H1 (cell line): ENCODE data around the gene EFHD1. TPM values are rescaled to one million over a fixed set of nuclear protein-coding genes. Genes with fewer than 3 reads are reported as not detected.

ENCODE experiments used
- CTCF ChIA-PET: fragments of 300-600 bp; sonication (Branson Sonifier 250); formaldehyde crosslinking; loops from one replicate; lab custom pipeline; 2021; ENCODE audit not compliant: partially characterized antibody; lab: Charles Lee
- POLR2A ChIA-PET: fragments of 300-600 bp; sonication (Branson Sonifier 250); formaldehyde crosslinking; loops from one replicate; lab custom pipeline; 2021; ENCODE audit warnings: inconsistent platforms; ENCODE audit not compliant: partially characterized antibody; lab: Charles Lee
- DNase-seq, 2 experiments: peaks; one replicate each; pipeline versions ENCODE4 v3.0.0 to v3.0.0-alpha.2; 2010 to 2022; ENCODE audit warnings: low spot score in 2 of 2, low read depth in 1 of 2, mixed read lengths in 1 of 2
- FAIRE-seq: peaks from 2 replicates; lab custom pipeline; 2011; peaks lifted over from hg19 to GRCh38; lab: Jason Lieb, UNC
- H2AFZ ChIP-seq: 2 replicates; pipeline ENCODE4 v1.8.1; 2012; ENCODE audit warnings: low read length, inconsistent platforms
- H2AK5ac ChIP-seq: 2 replicates; pipeline ENCODE4 v1.6.1; 2013; ENCODE audit warnings: low read depth, low read length
- H2BK120ac ChIP-seq: replicated peaks from 2 replicates; pipeline ENCODE3; 2013; ENCODE audit warnings: low read depth, low read length, inconsistent platforms
- H2BK12ac ChIP-seq: 2 replicates; pipeline ENCODE4 v1.6.1; 2013; ENCODE audit warnings: low read depth, low read length
- H2BK15ac ChIP-seq: 2 replicates; pipeline ENCODE4 v1.6.1; 2013; ENCODE audit warnings: low read length
- H2BK20ac ChIP-seq: 2 replicates; pipeline ENCODE4 v1.6.1; 2013; ENCODE audit warnings: low read length
- H2BK5ac ChIP-seq: 2 replicates; pipeline ENCODE4 v1.6.1; 2013; ENCODE audit warnings: low read depth, low read length
- H3K14ac ChIP-seq: 2 replicates; pipeline ENCODE4 v1.6.1; 2013; ENCODE audit warnings: inconsistent platforms; ENCODE audit not compliant: insufficient read length
- H3K18ac ChIP-seq: 2 replicates; pipeline ENCODE4 v1.6.1; 2013; ENCODE audit warnings: low read length; ENCODE audit errors: extremely low read depth
- H3K23ac ChIP-seq: 2 replicates; pipeline ENCODE4 v1.6.1; 2013; ENCODE audit warnings: inconsistent platforms; ENCODE audit not compliant: insufficient read length
- H3K23me2 ChIP-seq: 2 replicates; pipeline ENCODE4 v1.6.1; 2013; ENCODE audit warnings: low read depth, low read length
- H3K27ac ChIP-seq: 2 replicates; pipeline ENCODE4 v1.6.1; 2011; ENCODE audit warnings: low read depth, low read length, inconsistent platforms
- H3K27me3 ChIP-seq, 4 experiments: replicated peaks in 1 of 4; 1 replicate in 1 of 4; 2 replicates in 3 of 4; pipeline versions ENCODE4 v1.6.1 to v1.8.1; 2011 to 2013; ENCODE audit warnings: low read length in 3 of 4, mild to moderate bottlenecking in 3 of 4, inconsistent platforms in 2 of 4, mixed read lengths in 2 of 4, moderate library complexity in 1 of 4; ENCODE audit not compliant: control insufficient read depth in 3 of 4, insufficient read depth in 3 of 4; ENCODE audit errors: extremely low read depth in 1 of 4
- H3K36me3 ChIP-seq, 4 experiments: 2 replicates each; pipeline versions ENCODE4 v1.6.1 to v1.8.1; 2011 to 2013; ENCODE audit warnings: mild to moderate bottlenecking in 4 of 4, low read length in 3 of 4, moderate library complexity in 2 of 4, control low read depth in 1 of 4, inconsistent platforms in 1 of 4; ENCODE audit not compliant: insufficient read depth in 4 of 4, control insufficient read depth in 2 of 4
- H3K4ac ChIP-seq: replicated peaks from 2 replicates; pipeline ENCODE3; 2013; ENCODE audit warnings: low read length, low read depth, mixed read lengths, inconsistent platforms; ENCODE audit not compliant: insufficient read length
- H3K4me1 ChIP-seq, 4 experiments: replicated peaks in 1 of 4; 1 replicate in 1 of 4; 2 replicates in 3 of 4; pipeline versions ENCODE4 v1.6.1 to v1.8.1; 2011 to 2013; ENCODE audit warnings: low read length in 3 of 4, inconsistent platforms in 2 of 4, mixed read lengths in 1 of 4; ENCODE audit not compliant: insufficient read depth in 4 of 4, control insufficient read depth in 3 of 4
- H3K4me2 ChIP-seq, 2 experiments: 2 replicates each; pipeline versions ENCODE4 v1.6.1 to v1.8.1; 2011 to 2013; ENCODE audit warnings: low read depth in 2 of 2, low read length in 2 of 2, control low read depth in 1 of 2, inconsistent platforms in 1 of 2, mild to moderate bottlenecking in 1 of 2; ENCODE audit not compliant: insufficient read depth in 1 of 2
- H3K4me3 ChIP-seq, 4 experiments: fragments of 200-600, 300-600 bp in 1 of 4; sonication (generic), shearing (Covaris generic), sonication (Bioruptor Twin) in 1 of 4; 2 replicates each; pipeline versions ENCODE4 v1.5.1 to v1.8.1; 2011 to 2016; ENCODE audit warnings: low read length in 4 of 4, low read depth in 3 of 4, control low read depth in 2 of 4, inconsistent platforms in 2 of 4, mild to moderate bottlenecking in 2 of 4, mixed read lengths in 1 of 4, moderate library complexity in 1 of 4; ENCODE audit not compliant: insufficient read depth in 2 of 4; ENCODE audit errors: extremely low read depth in 1 of 4
- H3K56ac ChIP-seq: replicated peaks from 2 replicates; pipeline ENCODE3; 2013; ENCODE audit warnings: low read depth, mild to moderate bottlenecking, mixed read lengths, low read length, inconsistent platforms; ENCODE audit not compliant: insufficient read length
- H3K79me1 ChIP-seq: 2 replicates; pipeline ENCODE4 v1.6.1; 2013; ENCODE audit warnings: low read depth, low read length, control low read depth
- H3K79me2 ChIP-seq, 2 experiments: 2 replicates each; pipeline versions ENCODE4 v1.6.1 to v1.8.1; 2012 to 2013; ENCODE audit warnings: low read length in 2 of 2, mild to moderate bottlenecking in 2 of 2, inconsistent platforms in 1 of 2; ENCODE audit not compliant: insufficient read depth in 2 of 2, control insufficient read depth in 1 of 2
- H3K9ac ChIP-seq, 4 experiments: replicated peaks in 1 of 4; 1 replicate in 1 of 4; 2 replicates in 3 of 4; pipeline versions ENCODE4 v1.6.1 to v1.8.1; 2011 to 2013; ENCODE audit warnings: low read depth in 3 of 4, low read length in 3 of 4, control low read depth in 2 of 4, mild to moderate bottlenecking in 2 of 4, moderate library complexity in 2 of 4, inconsistent platforms in 1 of 4; ENCODE audit errors: extremely low read depth in 1 of 4
- H3K9me3 ChIP-seq, 2 experiments: 2 replicates each; pipeline versions ENCODE4 v1.6.1 to v1.8.1; 2012 to 2013; ENCODE audit warnings: mild to moderate bottlenecking in 2 of 2, moderate library complexity in 2 of 2, control low read depth in 1 of 2, inconsistent platforms in 1 of 2, low read depth in 1 of 2, low read length in 1 of 2, mixed read lengths in 1 of 2; ENCODE audit not compliant: insufficient read depth in 2 of 2
- H4K20me1 ChIP-seq, 2 experiments: replicated peaks in 1 of 2; 2 replicates each; pipeline versions ENCODE3 to v1.8.1; 2011 to 2013; ENCODE audit warnings: inconsistent platforms in 2 of 2, low read length in 2 of 2, mild to moderate bottlenecking in 1 of 2; ENCODE audit not compliant: insufficient read depth in 2 of 2, control insufficient read depth in 1 of 2
- H4K5ac ChIP-seq: 2 replicates; pipeline ENCODE4 v1.6.1; 2013; ENCODE audit warnings: low read length, low read depth, mixed read lengths, inconsistent platforms; ENCODE audit not compliant: insufficient read length
- H4K8ac ChIP-seq: 2 replicates; pipeline ENCODE4 v1.8.0; 2013; ENCODE audit warnings: mild to moderate bottlenecking, moderate library complexity, low read length, inconsistent platforms; ENCODE audit not compliant: insufficient read depth; ENCODE audit errors: extremely low read depth
- H4K91ac ChIP-seq: replicated peaks from 2 replicates; pipeline ENCODE3; 2013; ENCODE audit warnings: low read length, mixed read lengths, inconsistent platforms; ENCODE audit not compliant: insufficient read length
- BCL11A ChIP-seq, 2 experiments: IDR thresholded peaks; one replicate each; pipeline ENCODE4 v1.6.1; 2011; ENCODE audit warnings: low read depth in 2 of 2, low read length in 2 of 2, mild to moderate bottlenecking in 2 of 2
- CBX8 ChIP-seq: fragments of 300-800, 300-1000 bp; sonication (generic); IDR thresholded peaks from 2 replicates; pipeline ENCODE4 v1.7.1; 2016; ENCODE audit warnings: low read depth, low read length, borderline replicate concordance
- E2F6 ChIP-seq: IDR thresholded peaks from 2 replicates; pipeline ENCODE4 v1.6.1; 2012; ENCODE audit warnings: inconsistent platforms
- GTF2F1 ChIP-seq: IDR thresholded peaks from 2 replicates; pipeline ENCODE4 v1.6.1; 2012; ENCODE audit warnings: low read depth, low read length, improper control_type of control experiment, borderline replicate concordance
- KDM4A ChIP-seq: IDR thresholded peaks from one replicate; pipeline ENCODE4 v1.7.1; 2012; ENCODE audit warnings: low read depth, mild to moderate bottlenecking, moderate library complexity, low read length, inconsistent platforms; ENCODE audit not compliant: severe bottlenecking
- POLR2AphosphoS5 ChIP-seq: IDR thresholded peaks from 2 replicates; pipeline ENCODE4 v1.6.1; 2011; ENCODE audit warnings: low read depth, low read length
- RNF2 ChIP-seq: fragments of 200-900, 300-1000 bp; sonication (generic); IDR thresholded peaks from 2 replicates; pipeline ENCODE4 v1.7.1; 2016; ENCODE audit warnings: borderline replicate concordance, low read depth, mild to moderate bottlenecking, antibody characterized with exemption, low read length; ENCODE audit not compliant: poor library complexity, severe bottlenecking; ENCODE audit errors: missing control alignments
- SAP30 ChIP-seq: fragments of 300-600 bp; sonication (generic); IDR thresholded peaks from 2 replicates; pipeline ENCODE4 v1.7.1; 2012; ENCODE audit warnings: low read length, moderate library complexity, mild to moderate bottlenecking, inconsistent platforms; ENCODE audit not compliant: insufficient read depth, insufficient replicate concordance
- SP1 ChIP-seq: IDR thresholded peaks from 2 replicates; pipeline ENCODE4 v1.6.1; 2011; ENCODE audit warnings: low read depth, low read length
- SP2 ChIP-seq: IDR thresholded peaks from 2 replicates; pipeline ENCODE4 v1.6.1; 2012; ENCODE audit warnings: mild to moderate bottlenecking, low read length, inconsistent platforms
- USF2 ChIP-seq: IDR thresholded peaks from 2 replicates; pipeline ENCODE4 v1.6.1; 2011; ENCODE audit warnings: low read length, improper control_type of control experiment
- polyA plus RNA-seq, 7 experiments: library from polyadenylated mRNA; depleted of rRNA in 3 of 7; stranded (reverse) in 5 of 7; unstranded in 2 of 7; fragments of >200 nt in 5 of 7; fragments of 200-250 nt in 2 of 7; gene quantifications; 1 replicate in 5 of 7; 2 replicates in 1 of 7; 4 replicates in 1 of 7; pipeline versions ENCODE4 v1.2.1 to v1.2.3, GENCODE V29; 2011 to 2013; ENCODE audit warnings: missing spikeins in 2 of 7, mixed read lengths in 2 of 7
- total RNA-seq: library from RNA; stranded (reverse); fragmentation: NEBNext Ultra II Directional; extraction: Animal tissue kit (Norgen Biotek cat#: 25700); gene quantifications from 2 replicates; pipeline ENCODE4 v1.2.1, GENCODE V29; 2021

Gene EFHD1
- total and polyA plus RNA-seq, 2 of the 8 experiments (the other 6 are each of a cell fraction or from before 2014, with no cell fraction given), result 3.4 to 4.5 TPM

DNA sequence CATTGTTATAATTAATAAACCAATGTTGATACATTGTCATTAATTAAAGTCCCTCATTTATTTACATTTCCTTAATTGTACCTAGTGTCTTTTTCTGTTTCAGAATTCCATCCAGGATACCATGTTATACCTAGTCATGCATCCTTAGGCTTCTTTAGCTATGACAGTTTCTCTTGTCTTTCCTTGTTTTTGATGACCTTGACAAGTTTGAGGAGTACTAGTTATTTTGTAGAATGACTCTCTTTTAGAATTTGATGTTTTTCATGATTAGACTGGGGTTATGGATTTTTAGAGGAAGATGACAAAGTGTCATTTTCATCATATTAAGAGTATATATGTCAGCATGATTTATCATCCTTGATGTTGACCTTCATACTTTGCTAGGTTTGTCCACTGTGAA lies 80.1 kb downstream of the EFHD1 start:
- TF ChIP-seq POLR2AphosphoS5, result no peak
- TF ChIP-seq SAP30, result no peak
- no peak for TF ChIP-seq E2F6
- no peak for TF ChIP-seq CBX8
- no peak for TF ChIP-seq SP2
- TF ChIP-seq RNF2, result no peak
- no peak for TF ChIP-seq KDM4A
- no peak for TF ChIP-seq USF2
- TF ChIP-seq BCL11A (IDR thresholded peaks at IDR 0.05; ENCODE audit: low read depth in 2 of 2, low read length in 2 of 2), result no peak
- no peak for TF ChIP-seq GTF2F1
- no peak for TF ChIP-seq SP1
- TF ChIP-seq, all 59 proteins: peak for 0
- Histone ChIP-seq H3K14ac (no peak overlapping the region), H3K4me1 (no peaks in the 10 kb centered on the region), H3K4me3 (no peak overlapping the region), H4K20me1 (peaks cover 3 to 5% of the 10 kb centered on the region in 2 experiments), H3K27ac (no peak overlapping the region), H2AFZ (no peak overlapping the region), H2BK15ac (no peak overlapping the region), H3K79me2 (peaks cover 0 to 84% of the 10 kb centered on the region in 2 experiments; a peak in 2 of 4 replicates), H3K23me2 (no peaks in the 10 kb centered on the region), H3K27me3 (no peaks in the 10 kb centered on the region), H3K9ac (no peak overlapping the region), H3K36me3 (peaks cover 0 to 12% (median 0%) of the 10 kb centered on the region in 4 experiments; a peak in 1 of 8 replicates), H2BK20ac (no peak overlapping the region), H3K9me3 (no peaks in the 10 kb centered on the region), H2BK120ac (no peak overlapping the region), H3K4ac (no peak overlapping the region), H4K91ac (no peak overlapping the region), H2BK5ac (no peak overlapping the region), H3K56ac (no peak overlapping the region), H2AK5ac (no peak overlapping the region), H3K23ac (no peak overlapping the region), H4K8ac (no peak overlapping the region), H4K5ac (no peak overlapping the region), H3K18ac (no peak overlapping the region), H2BK12ac (no peak overlapping the region), H3K79me1 (no peaks in the 10 kb centered on the region; the same call in 1 of the 2 replicates), H3K4me2 (no peak overlapping the region)
- CTCF ChIA-PET, result interaction anchor here (0.9 kb wide), 1 partner anchor 45 kb away, joined by 5 read pairs; no protein-coding TSS in a partner anchor
- no peak for FAIRE-seq
- POLR2A ChIA-PET, result interaction anchor here (1.0 kb wide), 1 partner anchor 33 kb away, joined by 4 read pairs; no protein-coding TSS in a partner anchor
- DNase-seq, result no peak
